HG02678 (cell line): ENCODE results near the gene HSPA6.
"Not testable (repeated sequence)": the region's sequence is repeated elsewhere in the genome, so short reads cannot be mapped to it uniquely, and the experiment has no call there.

Source experiments
- ATAC-seq: cut with Tn5 transposase; IDR thresholded peaks from one replicate; pipeline ENCODE4 v1.9.1; 2021; ENCODE audit warnings: mild to moderate bottlenecking, moderate library complexity; ENCODE audit not compliant: unreplicated experiment

The HSPA6 gene

GRCh38 chr1:161502641-161503393 is 21.5 kb upstream of the HSPA6 start:
- ATAC-seq, result no peak

GRCh38 chr1:161503394-161503748 is 21.0 kb upstream of the HSPA6 start:
- no peak for ATAC-seq

GRCh38 chr1:161505686-161506085 is 18.7 kb upstream of the HSPA6 start:
- no peak for ATAC-seq

- no peak for ATAC-seq
Observed at GRCh38 chr1:161506336-161507223, 17.8 kb upstream of the HSPA6 start.

- ATAC-seq, result no peak
Observed at GRCh38 chr1:161510477-161510876, 13.9 kb upstream of the HSPA6 start.

- no peak for ATAC-seq
Observed at GRCh38 chr1:161511018-161511755, 13.2 kb upstream of the HSPA6 start.

- no peak for ATAC-seq
Observed at GRCh38 chr1:161511756-161512060, 12.6 kb upstream of the HSPA6 start.

- ATAC-seq, result not testable (repeated sequence)
Observed at GRCh38 chr1:161512636-161513447, 11.5 kb upstream of the HSPA6 start.

GRCh38 chr1:161513448-161513780 is 10.9 kb upstream of the HSPA6 start:
- ATAC-seq, result not testable (repeated sequence)

- not testable (repeated sequence) for ATAC-seq
Observed at GRCh38 chr1:161513953-161514352, 10.4 kb upstream of the HSPA6 start.

- peak; percentile 11 for ATAC-seq
Observed at GRCh38 chr1:161523041-161523816, 1.1 kb upstream of the HSPA6 start.

GRCh38 chr1:161524742-161525291 is 477 bp downstream of the HSPA6 start:
- not testable (repeated sequence) for ATAC-seq

GRCh38 chr1:161525321-161525720 is 981 bp downstream of the HSPA6 start:
- ATAC-seq, result not testable (repeated sequence)

- not testable (repeated sequence) for ATAC-seq
Observed at GRCh38 chr1:161525918-161526317, 1.6 kb downstream of the HSPA6 start.

- not testable (repeated sequence) for ATAC-seq
Observed at GRCh38 chr1:161528550-161528949, 4.2 kb downstream of the HSPA6 start.

GRCh38 chr1:161529463-161530104 is 5.2 kb downstream of the HSPA6 start:
- not testable (repeated sequence) for ATAC-seq

GRCh38 chr1:161530158-161530557 is 5.8 kb downstream of the HSPA6 start:
- ATAC-seq, result peak; percentile 38

- ATAC-seq, result peak; percentile 68
Observed at GRCh38 chr1:161530671-161531641, 6.6 kb downstream of the HSPA6 start.
